Thoracic aorta (tissue), 2 donors: Measurements from ENCODE around the gene KXD1. TPM values are rescaled to one million over a fixed set of nuclear protein-coding genes. Genes with fewer than 3 reads are reported as not detected.

Experiments
- ATAC-seq: fragments of 150-250 bp; one replicate; pipeline ENCODE4 v1.8.0; 2017; ENCODE audit warnings: low read depth; ENCODE audit not compliant: insufficient number of reproducible peaks, low FRiP score
- DNase-seq: peaks from one replicate; pipeline ENCODE4 v3.0.0-alpha.2; 2020; ENCODE audit warnings: low spot score
- H3K27ac ChIP-seq, 2 donors: fragments of 200-600 bp; sonication (generic); 1 replicate in 1 of 2; 2 replicates in 1 of 2; pipeline ENCODE4 v1.5.1; 2016; ENCODE audit warnings: mild to moderate bottlenecking in 2 of 2, moderate library complexity in 2 of 2
- H3K27me3 ChIP-seq: fragments of 200-600 bp; sonication (generic); replicated peaks from 2 replicates; pipeline ENCODE4 v1.6.0; 2016; ENCODE audit warnings: mild to moderate bottlenecking; ENCODE audit not compliant: insufficient read depth
- H3K36me3 ChIP-seq: fragments of 200-600 bp; sonication (generic); one replicate; pipeline ENCODE4 v1.5.1; 2016
- H3K4me1 ChIP-seq, 2 donors: fragments of 200-600 bp; sonication (generic); 1 replicate in 1 of 2; 2 replicates in 1 of 2; pipeline versions ENCODE4 v1.5.1 to v1.6.0; 2016; ENCODE audit warnings: low read depth in 2 of 2, mild to moderate bottlenecking in 1 of 2; ENCODE audit not compliant: control insufficient read depth in 1 of 2
- H3K4me3 ChIP-seq: fragments of 200-600 bp; sonication (generic); 2 replicates; pipeline ENCODE4 v1.5.1; 2016; ENCODE audit warnings: mild to moderate bottlenecking
- H3K9me3 ChIP-seq: fragments of 200-600 bp; sonication (generic); 2 replicates; pipeline ENCODE4 v1.5.1; 2016
- CTCF ChIP-seq: fragments of 200-600 bp; sonication (generic); IDR thresholded peaks from one replicate; pipeline ENCODE4 v1.5.1; 2019; ENCODE audit warnings: antibody characterized with exemption
- total RNA-seq, 2 donors: library from RNA; depleted of rRNA; stranded (reverse); fragments of >200 nt; gene quantifications; one replicate each; pipeline versions ENCODE4 v1.1.0 to v1.2.3, GENCODE V29; 2016

KXD1 gene
- total RNA-seq, 2 donors from 2014 or later = 99.6 to 174 TPM

GRCh38 chr19:18609717-18610051 is 52.0 kb downstream of the KXD1 start:
- no peak for TF ChIP-seq CTCF
- Histone ChIP-seq H3K36me3 (no peaks in the 10 kb centered on the region), H3K4me3 (no peak overlapping the region), H3K27me3 (peaks cover 54% of the 10 kb centered on the region), H3K9me3 (no peaks in the 10 kb centered on the region), H3K4me1 (peaks cover 17 to 42% of the 10 kb centered on the region in 2 donors), H3K27ac (no peak overlapping the region)
- DNase-seq = no peak
- ATAC-seq = no peak

- Histone ChIP-seq H3K27ac (no peak overlapping the region), H3K4me3 (no peak overlapping the region), H3K36me3 (no peaks in the 10 kb centered on the region), H3K27me3 (peaks cover 53% of the 10 kb centered on the region), H3K4me1 (peaks cover 17 to 41% of the 10 kb centered on the region in 2 donors), H3K9me3 (no peaks in the 10 kb centered on the region)
- no peak for DNase-seq
- no peak for ATAC-seq
- TF ChIP-seq CTCF = no peak
Measured at GRCh38 chr19:18610245-18610555, 52.5 kb downstream of the KXD1 start.

GRCh38 chr19:18610556-18611326 is 53.1 kb downstream of the KXD1 start:
- H3K4me1 ChIP-seq = peaks cover 17 to 36% of the 10 kb centered on the region in 2 donors
- DNase-seq = no peak
- no peaks in the 10 kb centered on the region for H3K9me3 ChIP-seq
- TF ChIP-seq CTCF = no peak
- H3K4me3 ChIP-seq = no peak overlapping the region
- peaks cover 53% of the 10 kb centered on the region for H3K27me3 ChIP-seq
- no peaks in the 10 kb centered on the region for H3K36me3 ChIP-seq
- H3K27ac ChIP-seq = no peak overlapping the region
- ATAC-seq = no peak

GRCh38 chr19:18611327-18612050 is 53.8 kb downstream of the KXD1 start:
- no peak overlapping the region for H3K27ac ChIP-seq
- peak overlapping the region; percentile 75 for H3K4me3 ChIP-seq
- peaks cover 53% of the 10 kb centered on the region for H3K27me3 ChIP-seq
- ATAC-seq (no peak), DNase-seq (no peak)
- H3K9me3 ChIP-seq = no peaks in the 10 kb centered on the region
- no peaks in the 10 kb centered on the region for H3K36me3 ChIP-seq
- H3K4me1 ChIP-seq = peaks cover 17 to 30% of the 10 kb centered on the region in 2 donors
- no peak for TF ChIP-seq CTCF

GRCh38 chr19:18612051-18612771 is 54.5 kb downstream of the KXD1 start:
- peak overlapping the region; percentile 75 for H3K4me3 ChIP-seq
- peaks cover 53% of the 10 kb centered on the region for H3K27me3 ChIP-seq
- no peaks in the 10 kb centered on the region for H3K9me3 ChIP-seq
- H3K27ac ChIP-seq = no peak overlapping the region
- H3K4me1 ChIP-seq = peaks cover 16 to 26% of the 10 kb centered on the region in 2 donors
- no peaks in the 10 kb centered on the region for H3K36me3 ChIP-seq
- ATAC-seq (no peak), DNase-seq (no peak)
- TF ChIP-seq CTCF = no peak
